Measurements from ENCODE around the gene MMRN1. TPM values are rescaled to one million over a fixed set of nuclear protein-coding genes. Genes with fewer than 3 reads are reported as not detected.

Gene MMRN1
- total and polyA plus RNA-seq, 2 experiments from 2014 or later = not detected

DNA sequence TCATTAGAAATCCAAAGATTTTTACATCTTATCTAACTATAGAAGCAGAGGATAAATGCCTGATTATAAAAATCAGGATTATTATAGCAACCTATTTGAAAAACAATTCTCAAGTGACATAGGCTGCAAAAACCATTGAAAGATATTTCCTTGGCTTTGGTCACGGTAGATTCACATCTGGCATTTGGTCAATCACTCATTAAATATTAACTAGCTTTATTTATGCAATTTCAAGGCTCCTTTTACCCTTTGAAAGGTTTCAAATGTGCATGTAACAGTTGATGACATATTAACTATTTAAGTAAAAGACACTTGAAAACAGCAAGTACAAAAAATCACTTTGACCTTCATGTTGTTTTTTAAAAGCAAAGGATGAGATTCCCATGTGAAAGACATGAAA is 98.1 kb downstream of the MMRN1 start (continued):
- TF ChIP-seq, protein P1, sequence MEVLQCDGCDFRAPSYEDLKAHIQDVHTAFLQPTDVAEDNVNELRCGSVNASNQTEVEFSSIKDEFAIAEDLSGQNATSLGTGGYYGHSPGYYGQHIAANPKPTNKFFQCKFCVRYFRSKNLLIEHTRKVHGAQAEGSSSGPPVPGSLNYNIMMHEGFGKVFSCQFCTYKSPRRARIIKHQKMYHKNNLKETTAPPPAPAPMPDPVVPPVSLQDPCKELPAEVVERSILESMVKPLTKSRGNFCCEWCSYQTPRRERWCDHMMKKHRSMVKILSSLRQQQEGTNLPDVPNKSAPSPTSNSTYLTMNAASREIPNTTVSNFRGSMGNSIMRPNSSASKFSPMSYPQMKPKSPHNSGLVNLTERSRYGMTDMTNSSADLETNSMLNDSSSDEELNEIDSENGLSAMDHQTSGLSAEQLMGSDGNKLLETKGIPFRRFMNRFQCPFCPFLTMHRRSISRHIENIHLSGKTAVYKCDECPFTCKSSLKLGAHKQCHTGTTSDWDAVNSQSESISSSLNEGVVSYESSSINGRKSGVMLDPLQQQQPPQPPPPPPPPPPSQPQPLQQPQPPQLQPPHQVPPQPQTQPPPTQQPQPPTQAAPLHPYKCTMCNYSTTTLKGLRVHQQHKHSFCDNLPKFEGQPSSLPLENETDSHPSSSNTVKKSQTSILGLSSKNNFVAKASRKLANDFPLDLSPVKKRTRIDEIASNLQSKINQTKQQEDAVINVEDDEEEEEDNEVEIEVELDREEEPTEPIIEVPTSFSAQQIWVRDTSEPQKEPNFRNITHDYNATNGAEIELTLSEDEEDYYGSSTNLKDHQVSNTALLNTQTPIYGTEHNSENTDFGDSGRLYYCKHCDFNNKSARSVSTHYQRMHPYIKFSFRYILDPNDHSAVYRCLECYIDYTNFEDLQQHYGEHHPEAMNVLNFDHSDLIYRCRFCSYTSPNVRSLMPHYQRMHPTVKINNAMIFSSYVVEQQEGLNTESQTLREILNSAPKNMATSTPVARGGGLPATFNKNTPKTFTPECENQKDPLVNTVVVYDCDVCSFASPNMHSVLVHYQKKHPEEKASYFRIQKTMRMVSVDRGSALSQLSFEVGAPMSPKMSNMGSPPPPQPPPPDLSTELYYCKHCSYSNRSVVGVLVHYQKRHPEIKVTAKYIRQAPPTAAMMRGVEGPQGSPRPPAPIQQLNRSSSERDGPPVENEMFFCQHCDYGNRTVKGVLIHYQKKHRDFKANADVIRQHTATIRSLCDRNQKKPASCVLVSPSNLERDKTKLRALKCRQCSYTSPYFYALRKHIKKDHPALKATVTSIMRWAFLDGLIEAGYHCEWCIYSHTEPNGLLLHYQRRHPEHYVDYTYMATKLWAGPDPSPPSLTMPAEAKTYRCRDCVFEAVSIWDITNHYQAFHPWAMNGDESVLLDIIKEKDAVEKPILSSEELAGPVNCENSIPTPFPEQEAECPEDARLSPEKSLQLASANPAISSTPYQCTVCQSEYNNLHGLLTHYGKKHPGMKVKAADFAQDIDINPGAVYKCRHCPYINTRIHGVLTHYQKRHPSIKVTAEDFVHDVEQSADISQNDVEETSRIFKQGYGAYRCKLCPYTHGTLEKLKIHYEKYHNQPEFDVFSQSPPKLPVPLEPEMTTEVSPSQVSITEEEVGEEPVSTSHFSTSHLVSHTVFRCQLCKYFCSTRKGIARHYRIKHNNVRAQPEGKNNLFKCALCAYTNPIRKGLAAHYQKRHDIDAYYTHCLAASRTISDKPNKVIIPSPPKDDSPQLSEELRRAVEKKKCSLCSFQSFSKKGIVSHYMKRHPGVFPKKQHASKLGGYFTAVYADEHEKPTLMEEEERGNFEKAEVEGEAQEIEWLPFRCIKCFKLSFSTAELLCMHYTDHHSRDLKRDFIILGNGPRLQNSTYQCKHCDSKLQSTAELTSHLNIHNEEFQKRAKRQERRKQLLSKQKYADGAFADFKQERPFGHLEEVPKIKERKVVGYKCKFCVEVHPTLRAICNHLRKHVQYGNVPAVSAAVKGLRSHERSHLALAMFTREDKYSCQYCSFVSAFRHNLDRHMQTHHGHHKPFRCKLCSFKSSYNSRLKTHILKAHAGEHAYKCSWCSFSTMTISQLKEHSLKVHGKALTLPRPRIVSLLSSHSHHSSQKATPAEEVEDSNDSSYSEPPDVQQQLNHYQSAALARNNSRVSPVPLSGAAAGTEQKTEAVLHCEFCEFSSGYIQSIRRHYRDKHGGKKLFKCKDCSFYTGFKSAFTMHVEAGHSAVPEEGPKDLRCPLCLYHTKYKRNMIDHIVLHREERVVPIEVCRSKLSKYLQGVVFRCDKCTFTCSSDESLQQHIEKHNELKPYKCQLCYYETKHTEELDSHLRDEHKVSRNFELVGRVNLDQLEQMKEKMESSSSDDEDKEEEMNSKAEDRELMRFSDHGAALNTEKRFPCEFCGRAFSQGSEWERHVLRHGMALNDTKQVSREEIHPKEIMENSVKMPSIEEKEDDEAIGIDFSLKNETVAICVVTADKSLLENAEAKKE (CRISPR knock-in tag; IDR thresholded peaks at IDR 0.05) = no peak

DNA sequence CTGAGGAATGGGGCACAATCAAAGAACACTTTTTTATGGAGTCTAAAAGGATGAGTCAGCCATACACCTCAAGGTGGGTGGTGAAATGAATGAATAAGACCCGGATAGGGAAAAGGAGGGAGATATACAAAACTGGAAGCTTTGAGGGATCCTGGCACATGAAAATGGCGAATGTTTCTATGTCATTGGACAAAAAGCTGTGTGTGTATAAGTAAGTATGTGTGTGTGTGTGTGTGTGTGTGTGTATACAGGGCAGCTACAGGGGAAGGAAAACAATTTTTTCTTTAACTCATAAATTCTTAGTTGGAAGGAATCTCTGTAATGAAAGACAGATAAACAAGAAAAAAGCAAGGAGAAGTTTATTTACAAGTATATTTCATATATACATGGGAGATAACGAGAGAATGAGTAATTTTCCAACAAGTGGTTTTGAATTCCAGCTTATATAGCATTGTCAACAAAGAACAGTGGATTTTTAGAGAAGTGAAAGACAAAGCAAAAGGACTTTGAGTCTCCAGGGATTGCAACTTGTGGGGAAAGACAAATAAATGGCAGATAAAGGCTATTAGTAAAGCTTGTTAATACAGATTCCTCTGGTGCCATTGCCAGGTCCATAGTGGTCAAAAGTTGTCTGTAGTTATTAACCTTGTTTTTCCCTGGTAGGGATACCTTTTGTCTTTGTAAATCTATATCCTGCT is 99.7 kb downstream of the MMRN1 start:
- no peak overlapping the region for H3K4me3 Mint-ChIP-seq
- no peak for DNase-seq (ENCODE audit: low spot score)
- peaks cover 25% of the 10 kb centered on the region for H3K4me1 Mint-ChIP-seq
- no peak for ATAC-seq
- Histone ChIP-seq H3K4me2 (no peak overlapping the region), H3K79me2 (replicated peaks; ENCODE audit: insufficient read depth) (no peaks in the 10 kb centered on the region), H3K4me1 (ENCODE audit: insufficient read depth) (no peaks in the 10 kb centered on the region; the same call in 1 of the 2 replicates), H3K9me2 (ENCODE audit: insufficient read depth) (no peaks in the 10 kb centered on the region), H3K36me3 (ENCODE audit: insufficient read depth) (no peaks in the 10 kb centered on the region), H3K27me3 (ENCODE audit: insufficient read depth) (no peaks in the 10 kb centered on the region), H2AFZ (no peak overlapping the region), H3K27ac (ENCODE audit: low read depth) (no peak overlapping the region), H3K4me3 (no peak overlapping the region), H4K20me1 (replicated peaks; ENCODE audit: insufficient read depth) (no peaks in the 10 kb centered on the region), H3F3A (replicated peaks; ENCODE audit: low read depth) (no peaks in the 10 kb centered on the region)
- H3K27ac Mint-ChIP-seq = no peak overlapping the region; the same call in 1 of the 2 replicates
- no peaks in the 10 kb centered on the region for H3K27me3 Mint-ChIP-seq (ENCODE audit: insufficient read depth, low read depth, poor library complexity)
- no peaks in the 10 kb centered on the region for H3K36me3 Mint-ChIP-seq (ENCODE audit: low read depth)
- H3K9me3 Mint-ChIP-seq = no peaks in the 10 kb centered on the region; the same call in 1 of the 3 replicates
- TF ChIP-seq ZNF114 (CRISPR knock-in tag; IDR thresholded peaks at IDR 0.05) (no peak), POLR2AphosphoS5 (IDR thresholded peaks at IDR 0.05; ENCODE audit: low read depth) (no peak), EZH2 (IDR thresholded peaks at IDR 0.05; ENCODE audit: low read depth, unreplicated experiment) (no peak), CREB1 (CRISPR knock-in tag; IDR thresholded peaks at IDR 0.05; ENCODE audit: low read depth) (no peak), JUNB (IDR thresholded peaks at IDR 0.05; ENCODE audit: unreplicated experiment) (no peak)
- TF ChIP-seq, protein P2, sequence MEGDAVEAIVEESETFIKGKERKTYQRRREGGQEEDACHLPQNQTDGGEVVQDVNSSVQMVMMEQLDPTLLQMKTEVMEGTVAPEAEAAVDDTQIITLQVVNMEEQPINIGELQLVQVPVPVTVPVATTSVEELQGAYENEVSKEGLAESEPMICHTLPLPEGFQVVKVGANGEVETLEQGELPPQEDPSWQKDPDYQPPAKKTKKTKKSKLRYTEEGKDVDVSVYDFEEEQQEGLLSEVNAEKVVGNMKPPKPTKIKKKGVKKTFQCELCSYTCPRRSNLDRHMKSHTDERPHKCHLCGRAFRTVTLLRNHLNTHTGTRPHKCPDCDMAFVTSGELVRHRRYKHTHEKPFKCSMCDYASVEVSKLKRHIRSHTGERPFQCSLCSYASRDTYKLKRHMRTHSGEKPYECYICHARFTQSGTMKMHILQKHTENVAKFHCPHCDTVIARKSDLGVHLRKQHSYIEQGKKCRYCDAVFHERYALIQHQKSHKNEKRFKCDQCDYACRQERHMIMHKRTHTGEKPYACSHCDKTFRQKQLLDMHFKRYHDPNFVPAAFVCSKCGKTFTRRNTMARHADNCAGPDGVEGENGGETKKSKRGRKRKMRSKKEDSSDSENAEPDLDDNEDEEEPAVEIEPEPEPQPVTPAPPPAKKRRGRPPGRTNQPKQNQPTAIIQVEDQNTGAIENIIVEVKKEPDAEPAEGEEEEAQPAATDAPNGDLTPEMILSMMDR (conservative IDR thresholded peaks at IDR 0.05; ENCODE audit: low read depth in 2 of 2) = no peak
- TF ChIP-seq, protein P1 (CRISPR knock-in tag; IDR thresholded peaks at IDR 0.05) = no peak

Data from GM23338 (cell line).